BLaER1 (cell line): ENCODE results near the gene RASSF1.

Experiments used
- H3K27ac ChIP-seq: shearing (Covaris generic); formaldehyde crosslinking; 2 replicates; pipeline ENCODE4 v1.8.1; 2022
- H3K27me3 ChIP-seq: shearing (Covaris generic); formaldehyde crosslinking; 2 replicates; pipeline ENCODE4 v1.8.1; 2022
- H3K36me3 ChIP-seq: shearing (Covaris generic); formaldehyde crosslinking; 2 replicates; pipeline ENCODE4 v1.8.1; 2022
- H3K4me1 ChIP-seq: shearing (Covaris generic); formaldehyde crosslinking; 2 replicates; pipeline ENCODE4 v1.8.1; 2022
- H3K4me2 ChIP-seq: shearing (Covaris generic); formaldehyde crosslinking; 2 replicates; pipeline ENCODE4 v1.8.1; 2022
- H3K4me3 ChIP-seq: shearing (Covaris generic); formaldehyde crosslinking; 2 replicates; pipeline ENCODE4 v1.8.1; 2022
- H3K9ac ChIP-seq: shearing (Covaris generic); formaldehyde crosslinking; 2 replicates; pipeline ENCODE4 v1.8.1; 2022
- H3K9me3 ChIP-seq: shearing (Covaris generic); formaldehyde crosslinking; 2 replicates; pipeline ENCODE4 v1.8.1; 2022
- H4K20me1 ChIP-seq: shearing (Covaris generic); formaldehyde crosslinking; 2 replicates; pipeline ENCODE4 v1.8.1; 2022
- Cebpa-rat ChIP-seq: shearing (Covaris generic); IDR thresholded peaks from 2 replicates; pipeline ENCODE4 v1.8.1; 2022

Gene RASSF1

DNA sequence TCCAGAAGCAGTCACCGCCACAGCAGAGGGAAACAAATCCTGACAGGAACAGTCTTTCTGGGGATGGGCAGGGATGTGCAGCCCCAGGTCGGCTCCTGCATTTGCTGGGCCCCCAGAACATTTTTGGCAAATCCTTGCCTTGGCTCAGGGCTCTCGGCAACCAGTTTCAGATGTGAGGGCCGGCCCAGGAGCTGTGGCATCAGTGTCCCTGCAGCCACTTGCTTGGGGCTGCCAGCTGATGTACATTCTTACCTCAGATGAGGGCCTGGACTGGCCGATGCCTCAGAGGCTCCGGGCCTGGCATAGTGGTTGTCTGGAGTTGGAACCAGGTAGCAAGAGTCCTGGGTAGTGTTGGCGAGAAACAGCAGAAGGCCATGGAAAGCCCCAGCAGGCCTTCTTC lies 14.2 kb upstream of the RASSF1 start:
- peaks cover 84% of the 10 kb centered on the region for H4K20me1 ChIP-seq
- TF ChIP-seq Cebpa-rat, result no peak
- H3K4me1 ChIP-seq, result peaks cover 57% of the 10 kb centered on the region

GRCh38 chr3:50354186-50354764 lies 13.6 kb upstream of the RASSF1 start:
- Histone ChIP-seq H3K27ac (no peak overlapping the region), H3K4me3 (no peak overlapping the region), H4K20me1 (peaks cover 90% of the 10 kb centered on the region), H3K4me1 (peaks cover 60% of the 10 kb centered on the region), H3K36me3 (peaks cover 63% of the 10 kb centered on the region), H3K27me3 (no peaks in the 10 kb centered on the region), H3K9me3 (no peaks in the 10 kb centered on the region), H3K4me2 (no peak overlapping the region), H3K9ac (peak overlapping the region; percentile 29)
- TF ChIP-seq Cebpa-rat, result no peak

More for the DNA sequence above, 14.2 kb upstream of the RASSF1 start:
- peaks cover 63% of the 10 kb centered on the region for H3K36me3 ChIP-seq
- H3K27ac ChIP-seq, result no peak overlapping the region
- no peak overlapping the region for H3K4me2 ChIP-seq
- H3K9ac ChIP-seq, result peak overlapping the region; percentile 15; the same call in 1 of the 2 replicates
- H3K9me3 ChIP-seq, result no peaks in the 10 kb centered on the region
- no peak overlapping the region for H3K4me3 ChIP-seq
- H3K27me3 ChIP-seq, result no peaks in the 10 kb centered on the region

DNA sequence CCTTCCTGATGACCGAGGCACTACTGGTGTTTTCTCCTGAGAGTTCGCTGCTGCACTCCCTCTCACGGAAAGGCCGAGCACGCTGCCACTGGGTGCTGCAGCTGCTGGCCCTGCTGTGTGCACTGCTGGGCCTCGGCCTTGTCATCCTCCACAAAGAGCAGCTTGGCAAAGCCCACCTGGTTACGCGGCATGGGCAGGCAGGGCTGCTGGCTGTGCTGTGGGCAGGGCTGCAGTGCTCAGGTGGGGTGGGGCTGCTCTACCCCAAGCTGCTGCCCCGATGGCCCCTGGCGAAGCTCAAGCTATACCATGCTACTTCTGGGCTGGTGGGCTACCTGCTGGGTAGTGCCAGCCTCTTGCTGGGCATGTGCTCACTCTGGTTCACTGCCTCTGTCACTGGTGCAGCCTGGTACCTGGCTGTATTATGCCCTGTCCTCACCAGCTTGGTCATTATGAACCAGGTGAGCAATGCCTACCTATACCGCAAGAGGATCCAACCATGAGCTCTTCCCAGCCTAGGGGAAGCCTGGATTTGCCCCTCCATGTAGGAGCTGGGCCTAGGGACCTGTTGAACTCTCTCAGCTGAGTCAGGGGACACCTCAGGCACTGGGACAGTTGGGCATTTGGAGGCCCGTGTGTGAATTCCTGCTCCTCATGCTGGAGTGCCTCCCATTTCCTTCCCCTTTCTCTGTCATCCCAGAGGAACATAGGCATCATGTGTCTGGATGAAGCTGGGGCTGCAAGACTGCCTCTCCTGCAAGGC lies 12.8 kb upstream of the RASSF1 start:
- no peak overlapping the region for H3K27ac ChIP-seq
- no peak overlapping the region for H3K4me2 ChIP-seq
- H3K27me3 ChIP-seq, result no peaks in the 10 kb centered on the region
- peaks cover 71% of the 10 kb centered on the region for H3K36me3 ChIP-seq
- H4K20me1 ChIP-seq, result peaks cover 86% of the 10 kb centered on the region
- H3K4me1 ChIP-seq, result peaks cover 64% of the 10 kb centered on the region
- H3K9ac ChIP-seq, result peak overlapping the region; percentile 29; the same call in 1 of the 2 replicates
- no peaks in the 10 kb centered on the region for H3K9me3 ChIP-seq
- no peak for TF ChIP-seq Cebpa-rat
- H3K4me3 ChIP-seq, result no peak overlapping the region

DNA sequence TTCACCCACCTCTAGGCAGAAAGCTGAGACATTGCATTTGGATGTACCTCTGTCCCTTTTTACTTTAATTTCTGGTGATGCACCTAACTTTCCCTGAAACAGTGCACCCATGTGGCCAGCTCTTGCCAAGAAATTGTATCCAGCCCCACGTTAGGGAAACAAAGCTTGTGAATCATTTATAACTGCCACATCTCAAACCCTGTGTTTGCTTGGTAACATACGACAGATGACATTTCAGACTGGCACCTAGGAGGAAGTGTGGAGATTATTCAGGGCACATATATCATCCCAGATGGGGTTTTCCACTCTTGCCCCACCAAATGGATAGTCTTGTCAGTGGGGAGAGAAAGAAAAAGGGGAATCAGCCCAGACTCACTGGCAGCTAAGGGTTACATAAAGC lies 12.1 kb upstream of the RASSF1 start:
- no peak overlapping the region for H3K4me3 ChIP-seq
- peaks cover 79% of the 10 kb centered on the region for H4K20me1 ChIP-seq
- H3K4me2 ChIP-seq, result no peak overlapping the region
- no peak overlapping the region for H3K9ac ChIP-seq
- H3K27ac ChIP-seq, result no peak overlapping the region
- TF ChIP-seq Cebpa-rat, result no peak
- no peaks in the 10 kb centered on the region for H3K9me3 ChIP-seq
- peaks cover 71% of the 10 kb centered on the region for H3K36me3 ChIP-seq
- H3K27me3 ChIP-seq, result no peaks in the 10 kb centered on the region
- H3K4me1 ChIP-seq, result peaks cover 59% of the 10 kb centered on the region

DNA sequence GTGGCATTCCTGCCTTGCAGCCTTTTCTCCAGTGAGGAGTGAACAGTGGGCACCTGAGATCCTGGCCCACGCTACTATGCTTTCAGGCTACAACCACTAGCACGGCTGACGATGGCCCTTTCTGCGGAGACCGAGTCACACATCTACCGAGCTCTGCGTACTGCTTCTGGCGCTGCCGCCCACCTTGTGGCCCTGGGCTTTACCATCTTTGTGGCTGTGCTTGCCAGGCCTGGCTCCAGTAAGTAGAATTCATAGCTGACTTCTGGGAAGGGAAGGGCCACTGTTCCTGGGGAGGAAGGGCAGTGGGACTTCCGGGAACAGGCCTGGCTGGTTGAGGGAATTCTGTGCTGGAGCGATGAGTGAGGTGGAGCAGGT lies 10.7 kb upstream of the RASSF1 start:
- Histone ChIP-seq H3K9me3 (no peaks in the 10 kb centered on the region), H3K4me3 (peak overlapping the region; percentile 74), H3K27me3 (no peaks in the 10 kb centered on the region), H3K27ac (no peak overlapping the region), H3K36me3 (peaks cover 61% of the 10 kb centered on the region), H3K9ac (peak overlapping the region; percentile 85), H3K4me2 (peak overlapping the region; percentile 98), H4K20me1 (peaks cover 64% of the 10 kb centered on the region), H3K4me1 (peaks cover 46% of the 10 kb centered on the region)
- TF ChIP-seq Cebpa-rat, result no peak

GRCh38 chr3:50350527-50351322 lies 10.1 kb upstream of the RASSF1 start, which contains the start of the genes CYB561D2 and NPRL2:
TSS of gene CYB561D2 (plus strand) at chr3:50350862. CDS start at chr3:50351434, 572 bp downstream.
TSS of gene NPRL2 (minus strand) at chr3:50350775. CDS start at chr3:50350652, 123 bp downstream.
- Histone ChIP-seq H3K36me3 (peaks cover 55% of the 10 kb centered on the region), H3K27me3 (peaks cover 2% of the 10 kb centered on the region; the same call in 1 of the 2 replicates)

GRCh38 chr3:50350213-50350526 lies 9.5 kb upstream of the RASSF1 start:
- Histone ChIP-seq H3K36me3 (peaks cover 50% of the 10 kb centered on the region), H3K27me3 (peaks cover 7% of the 10 kb centered on the region; the same call in 1 of the 2 replicates), H3K4me2 (peak overlapping the region; percentile 98), H4K20me1 (peaks cover 53% of the 10 kb centered on the region), H3K9me3 (no peaks in the 10 kb centered on the region), H3K27ac (peak overlapping the region; percentile 87), H3K9ac (peak overlapping the region; percentile 85), H3K4me1 (peaks cover 46% of the 10 kb centered on the region), H3K4me3 (peak overlapping the region; percentile 74)
- no peak for TF ChIP-seq Cebpa-rat

More at GRCh38 chr3:50350527-50351322, 10.1 kb upstream of the RASSF1 start, which contains the start of the genes CYB561D2 and NPRL2:
- Histone ChIP-seq H3K27ac (peak within 1 kb of the TSS; percentile 87), H3K9me3 (no peaks in the 10 kb centered on the region), H3K4me3 (peak within 1 kb of the TSS; percentile 74), H3K4me2 (peak within 1 kb of the TSS; percentile 98), H4K20me1 (peaks cover 59% of the 10 kb centered on the region), H3K4me1 (peaks cover 46% of the 10 kb centered on the region), H3K9ac (peak within 1 kb of the TSS; percentile 85)
- TF ChIP-seq Cebpa-rat, result no peak

GRCh38 chr3:50347187-50347813 lies 6.7 kb upstream of the RASSF1 start:
- H3K4me2 ChIP-seq, result no peak overlapping the region
- no peaks in the 10 kb centered on the region for H3K9me3 ChIP-seq
- peaks cover 62% of the 10 kb centered on the region for H3K4me1 ChIP-seq
- H3K36me3 ChIP-seq, result peaks cover 26% of the 10 kb centered on the region
- peaks cover 24% of the 10 kb centered on the region for H4K20me1 ChIP-seq
- 0 out of 2 replicates have a peak overlapping the region, but pooled peaks have one; percentile 0 for H3K9ac ChIP-seq
- TF ChIP-seq Cebpa-rat, result no peak
- H3K4me3 ChIP-seq, result no peak overlapping the region
- peaks cover 11% of the 10 kb centered on the region; the same call in 1 of the 2 replicates for H3K27me3 ChIP-seq
- H3K27ac ChIP-seq, result no peak overlapping the region

DNA sequence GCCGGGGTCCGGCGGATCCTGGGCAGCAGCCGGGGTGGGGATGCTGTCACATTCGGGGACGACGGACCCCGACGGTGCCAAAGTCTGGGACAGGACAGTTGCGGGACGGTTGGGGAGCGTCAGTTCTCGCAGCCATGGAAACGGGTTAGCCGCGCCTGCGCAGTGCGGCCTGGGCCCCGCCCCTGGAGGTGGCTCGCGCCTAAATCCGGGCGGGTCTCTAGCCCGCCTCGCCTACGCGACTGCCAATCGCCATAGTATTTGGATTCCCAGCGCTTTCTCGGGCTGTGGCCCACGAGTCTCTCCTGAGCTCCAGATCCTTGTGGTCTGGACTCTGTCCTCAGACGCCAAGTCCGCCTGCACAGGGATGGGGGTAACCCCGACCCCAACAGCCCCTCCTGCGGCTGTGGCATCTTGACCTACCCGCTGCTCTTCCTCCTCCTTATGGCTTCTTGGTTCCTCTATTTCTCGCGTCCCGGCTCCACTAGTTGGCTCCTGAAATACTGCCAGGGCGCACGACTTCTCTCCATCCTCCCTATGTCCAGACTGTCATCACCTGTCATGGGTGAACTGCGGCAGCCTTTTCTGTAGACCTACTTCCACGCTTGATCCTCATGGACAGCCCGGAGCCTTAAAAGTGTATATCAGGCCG lies 5.1 kb upstream of the RASSF1 start, which contains the start of gene ZMYND10:
Gene ZMYND10 (minus strand): TSS at position 147 of the 649 bp plus-strand sequence. CDS start 153 bp downstream, outside the sequence.
- H3K4me2 ChIP-seq, result peak within 1 kb of the TSS; percentile 84
- TF ChIP-seq Cebpa-rat, result no peak
- H3K36me3 ChIP-seq, result peaks cover 21% of the 10 kb centered on the region
- H4K20me1 ChIP-seq, result peaks cover 10% of the 10 kb centered on the region; the same call in 1 of the 2 replicates
- H3K9me3 ChIP-seq, result no peaks in the 10 kb centered on the region
- peaks cover 65% of the 10 kb centered on the region for H3K4me1 ChIP-seq
- no peak within 1 kb of the TSS for H3K27ac ChIP-seq
- peaks cover 23% of the 10 kb centered on the region for H3K27me3 ChIP-seq
- peak within 1 kb of the TSS; percentile 39; the same call in 1 of the 2 replicates for H3K9ac ChIP-seq
- peak within 1 kb of the TSS; percentile 49 for H3K4me3 ChIP-seq
